H1 (cell line): ENCODE results near the gene IGFBP6. TPM values are rescaled to one million over a fixed set of nuclear protein-coding genes. Genes with fewer than 3 reads are reported as not detected.

ENCODE experiments used
- ASH2L ChIP-seq: fragments of 200-600, 300-600 bp; sonication (generic); IDR thresholded peaks from one replicate; pipeline ENCODE4 v1.7.1; 2017; ENCODE audit warnings: low read length
- BCL11A ChIP-seq, 2 experiments: IDR thresholded peaks; one replicate each; pipeline ENCODE4 v1.6.1; 2011; ENCODE audit warnings: low read depth in 2 of 2, low read length in 2 of 2, mild to moderate bottlenecking in 2 of 2
- CBX8 ChIP-seq: fragments of 300-800, 300-1000 bp; sonication (generic); IDR thresholded peaks from 2 replicates; pipeline ENCODE4 v1.7.1; 2016; ENCODE audit warnings: low read depth, low read length, borderline replicate concordance
- EGR1 ChIP-seq: IDR thresholded peaks from 2 replicates; pipeline ENCODE4 v1.6.1; 2011; ENCODE audit warnings: low read depth, low read length, borderline replicate concordance
- GTF2F1 ChIP-seq: IDR thresholded peaks from 2 replicates; pipeline ENCODE4 v1.6.1; 2012; ENCODE audit warnings: low read depth, low read length, improper control_type of control experiment, borderline replicate concordance
- HDAC2 ChIP-seq, 2 experiments: fragments of 300-600 bp in 1 of 2; sonication (generic) in 1 of 2; IDR thresholded peaks; 2 replicates each; pipeline ENCODE4 v1.6.1; 2011 to 2012; ENCODE audit warnings: low read depth in 2 of 2, low read length in 2 of 2, mild to moderate bottlenecking in 2 of 2, moderate library complexity in 2 of 2, borderline replicate concordance in 1 of 2, inconsistent platforms in 1 of 2
- MAFK ChIP-seq: IDR thresholded peaks from 2 replicates; pipeline ENCODE4 v1.6.1; 2012; ENCODE audit warnings: low read depth, mild to moderate bottlenecking, improper control_type of control experiment, low read length
- RFX5 ChIP-seq: IDR thresholded peaks from 2 replicates; pipeline ENCODE4 v1.6.1; 2011; ENCODE audit warnings: low read depth, low read length, improper control_type of control experiment, borderline replicate concordance
- SIN3A ChIP-seq, 2 experiments: IDR thresholded peaks in 1 of 2; conservative IDR thresholded peaks in 1 of 2; 2 replicates each; pipeline ENCODE4 v1.6.1; 2011 to 2012; ENCODE audit warnings: low read length in 2 of 2, improper control_type of control experiment in 1 of 2, low read depth in 1 of 2, mild to moderate bottlenecking in 1 of 2
- SP2 ChIP-seq: IDR thresholded peaks from 2 replicates; pipeline ENCODE4 v1.6.1; 2012; ENCODE audit warnings: mild to moderate bottlenecking, low read length, inconsistent platforms
- SUZ12 ChIP-seq: fragments of 200-600 bp; sonication (generic); IDR thresholded peaks from 2 replicates; pipeline ENCODE4 v1.6.1; 2012; ENCODE audit warnings: mild to moderate bottlenecking, inconsistent platforms, low read length, moderate library complexity, mixed read lengths
- TAF7 ChIP-seq: optimal IDR thresholded peaks from 2 replicates; pipeline ENCODE3; 2011; ENCODE audit warnings: low read depth, mild to moderate bottlenecking, inconsistent platforms, low read length, moderate library complexity, borderline replicate concordance
- YY1 ChIP-seq: IDR thresholded peaks from 2 replicates; pipeline ENCODE4 v1.6.1; 2011; ENCODE audit warnings: low read depth, mild to moderate bottlenecking, low read length
- polyA plus RNA-seq, 7 experiments: library from polyadenylated mRNA; depleted of rRNA in 3 of 7; stranded (reverse) in 5 of 7; unstranded in 2 of 7; fragments of >200 nt in 5 of 7; fragments of 200-250 nt in 2 of 7; gene quantifications; 1 replicate in 5 of 7; 2 replicates in 1 of 7; 4 replicates in 1 of 7; pipeline versions ENCODE4 v1.2.1 to v1.2.3, GENCODE V29; 2011 to 2013; ENCODE audit warnings: missing spikeins in 2 of 7, mixed read lengths in 2 of 7
- total RNA-seq: library from RNA; stranded (reverse); fragmentation: NEBNext Ultra II Directional; extraction: Animal tissue kit (Norgen Biotek cat#: 25700); gene quantifications from 2 replicates; pipeline ENCODE4 v1.2.1, GENCODE V29; 2021
- TF ChIP-seq, protein P1 (sequence below): IDR thresholded peaks from 2 replicates; pipeline ENCODE4 v1.6.1; 2011; ENCODE audit warnings: low read length, improper control_type of control experiment
- TF ChIP-seq, protein P2 (sequence below): IDR thresholded peaks from 2 replicates; pipeline ENCODE4 v1.6.1; 2012; ENCODE audit warnings: low read length, inconsistent platforms
- TF ChIP-seq, protein P3 (sequence below): IDR thresholded peaks from 2 replicates; pipeline ENCODE4 v1.6.1; 2011; ENCODE audit warnings: low read depth, mild to moderate bottlenecking, low read length; ENCODE audit not compliant: insufficient read depth
- TF ChIP-seq, protein P4 (sequence below): IDR thresholded peaks from 2 replicates; pipeline ENCODE4 v1.6.1; 2012; ENCODE audit warnings: inconsistent platforms

Gene IGFBP6
- total and polyA plus RNA-seq, 2 of the 8 experiments (the other 6 are each of a cell fraction or from before 2014, with no cell fraction given): 13.7 to 14.7 TPM

DNA sequence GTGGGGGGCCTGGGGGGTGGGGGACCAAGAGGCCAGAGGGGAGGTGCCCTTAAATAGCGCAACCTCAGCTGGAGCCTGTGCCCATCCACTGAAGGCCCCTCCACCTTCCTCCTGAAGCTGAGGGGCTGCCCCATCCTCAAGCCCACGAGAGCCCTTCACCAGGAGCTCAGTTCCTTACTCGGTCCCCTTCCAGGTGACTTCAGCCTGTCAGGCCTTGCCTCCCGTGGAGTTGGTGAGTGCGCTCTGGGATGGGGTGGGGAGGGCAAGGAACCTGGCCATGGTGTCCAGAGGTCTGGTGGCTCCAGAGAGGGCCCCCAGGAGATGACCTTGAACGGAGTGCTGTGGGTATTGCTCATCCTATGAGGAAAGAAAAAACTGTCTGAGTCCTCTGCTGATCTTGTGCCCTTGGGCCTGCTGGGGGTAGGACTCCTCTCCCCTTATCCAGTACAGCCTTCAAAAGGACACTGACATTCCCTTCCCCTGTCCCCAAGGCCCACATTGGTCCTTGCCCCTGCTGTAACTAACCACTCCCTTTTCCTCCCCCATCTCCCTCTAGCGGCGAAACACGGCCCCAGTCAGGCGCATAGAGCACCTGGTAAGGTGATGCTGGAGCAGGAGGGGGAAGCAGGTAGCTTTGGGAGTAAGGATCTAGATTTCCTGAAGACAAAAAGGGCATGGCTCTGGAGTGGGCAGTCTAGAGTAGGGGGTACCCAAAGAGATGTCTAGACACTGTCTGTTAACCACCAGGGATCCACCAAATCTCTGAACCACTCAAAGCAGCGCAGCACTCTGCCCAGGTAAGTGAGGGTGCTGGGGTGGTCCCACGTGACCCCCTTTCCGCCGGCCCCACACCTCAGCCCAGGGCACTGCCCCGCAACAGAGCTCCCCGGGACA, 44.0 kb upstream of the IGFBP6 start (continued):
- TF ChIP-seq BCL11A (IDR thresholded peaks at IDR 0.05; ENCODE audit: low read depth in 2 of 2, low read length in 2 of 2) (no peak), HDAC2 (IDR thresholded peaks at IDR 0.05; ENCODE audit: borderline replicate concordance in 1 of 2, low read depth in 2 of 2, low read length in 2 of 2) (no peak), SP2 (no peak), ASH2L (no peak), YY1 (no peak), GTF2F1 (no peak), CBX8 (no peak), EGR1 (no peak), TAF7 (no peak), SIN3A (conservative IDR thresholded peaks at IDR 0.05 in 1 of 2, IDR thresholded peaks at IDR 0.05 in 1 of 2; ENCODE audit: low read depth in 1 of 2, low read length in 2 of 2) (peak in 1 of 2 experiments; percentile 61; a peak in 1 of 4 replicates), RFX5 (no peak), MAFK (no peak), SUZ12 (no peak)
- TF ChIP-seq, protein P1, sequence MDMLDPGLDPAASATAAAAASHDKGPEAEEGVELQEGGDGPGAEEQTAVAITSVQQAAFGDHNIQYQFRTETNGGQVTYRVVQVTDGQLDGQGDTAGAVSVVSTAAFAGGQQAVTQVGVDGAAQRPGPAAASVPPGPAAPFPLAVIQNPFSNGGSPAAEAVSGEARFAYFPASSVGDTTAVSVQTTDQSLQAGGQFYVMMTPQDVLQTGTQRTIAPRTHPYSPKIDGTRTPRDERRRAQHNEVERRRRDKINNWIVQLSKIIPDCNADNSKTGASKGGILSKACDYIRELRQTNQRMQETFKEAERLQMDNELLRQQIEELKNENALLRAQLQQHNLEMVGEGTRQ: no peak
- TF ChIP-seq, protein P2, sequence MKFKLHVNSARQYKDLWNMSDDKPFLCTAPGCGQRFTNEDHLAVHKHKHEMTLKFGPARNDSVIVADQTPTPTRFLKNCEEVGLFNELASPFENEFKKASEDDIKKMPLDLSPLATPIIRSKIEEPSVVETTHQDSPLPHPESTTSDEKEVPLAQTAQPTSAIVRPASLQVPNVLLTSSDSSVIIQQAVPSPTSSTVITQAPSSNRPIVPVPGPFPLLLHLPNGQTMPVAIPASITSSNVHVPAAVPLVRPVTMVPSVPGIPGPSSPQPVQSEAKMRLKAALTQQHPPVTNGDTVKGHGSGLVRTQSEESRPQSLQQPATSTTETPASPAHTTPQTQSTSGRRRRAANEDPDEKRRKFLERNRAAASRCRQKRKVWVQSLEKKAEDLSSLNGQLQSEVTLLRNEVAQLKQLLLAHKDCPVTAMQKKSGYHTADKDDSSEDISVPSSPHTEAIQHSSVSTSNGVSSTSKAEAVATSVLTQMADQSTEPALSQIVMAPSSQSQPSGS: no peak
- TF ChIP-seq, protein P3, sequence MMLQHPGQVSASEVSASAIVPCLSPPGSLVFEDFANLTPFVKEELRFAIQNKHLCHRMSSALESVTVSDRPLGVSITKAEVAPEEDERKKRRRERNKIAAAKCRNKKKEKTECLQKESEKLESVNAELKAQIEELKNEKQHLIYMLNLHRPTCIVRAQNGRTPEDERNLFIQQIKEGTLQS: peak; percentile 28; the same call in 1 of the 2 replicates
- TF ChIP-seq, protein P4, sequence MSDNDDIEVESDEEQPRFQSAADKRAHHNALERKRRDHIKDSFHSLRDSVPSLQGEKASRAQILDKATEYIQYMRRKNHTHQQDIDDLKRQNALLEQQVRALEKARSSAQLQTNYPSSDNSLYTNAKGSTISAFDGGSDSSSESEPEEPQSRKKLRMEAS: peak; percentile 57
